ENCODE data around the gene STK24. TPM values are rescaled to one million over a fixed set of nuclear protein-coding genes. Genes with fewer than 3 reads are reported as not detected.

STK24 gene
- total and polyA plus RNA-seq, 10 of the 15 experiments (the other 5 are each of a cell fraction or from before 2014, with no cell fraction given): 7.5 to 115 (median 52.9) TPM

DNA sequence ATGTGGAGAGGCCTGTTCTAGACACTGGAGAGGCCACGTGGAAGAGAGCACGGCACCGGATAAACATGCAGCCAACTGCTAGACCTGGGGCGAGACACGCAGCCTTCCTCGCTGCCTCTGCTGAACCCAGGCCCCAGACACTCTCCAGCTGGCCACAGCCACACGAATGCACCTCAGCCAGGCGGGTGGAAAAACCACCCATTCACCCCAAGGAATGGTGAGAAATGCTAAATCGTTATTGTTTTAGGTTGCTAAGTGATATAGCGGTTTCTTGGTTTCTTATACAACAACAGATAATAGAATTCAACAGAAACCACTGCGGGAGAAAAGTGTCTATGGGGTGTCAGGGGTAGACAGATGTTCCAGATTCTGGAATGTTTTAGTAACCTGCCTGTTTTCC lies 52.5 kb downstream of the STK24 start:
- SMC1A ChIA-PET (ENCODE audit: uncharacterized antibody, unreplicated experiment): interaction anchor here (0.6 to 1.6 kb wide), 5 partner anchors 9 to 129 kb away, joined by 3 to 9 read pairs (median 4); no protein-coding TSS in a partner anchor
- no peaks in the 10 kb centered on the region for H3K9me3 ChIP-seq (replicated peaks; ENCODE audit: control insufficient read depth, insufficient read depth, low read length)
- H4K20me1 ChIP-seq (ENCODE audit: control insufficient read depth, insufficient read depth): peaks cover 15% of the 10 kb centered on the region; the same call in 1 of the 2 replicates
- peaks cover 98% of the 10 kb centered on the region for H3K79me2 ChIP-seq (ENCODE audit: control insufficient read depth, insufficient read depth, low read length)
- BruUV-seq (replicated peaks): no TSS peak
- WGBS (ENCODE audit: insufficient coverage, insufficient replicate concordance, low lambda C conversion rate, missing lambda C conversion rate): 90% methylated on average over 11 of the region's 11 CpGs
- H3K4me2 ChIP-seq (ENCODE audit: control insufficient read depth, insufficient read depth): peak overlapping the region; percentile 76
- H3K4me3 ChIP-seq: peak overlapping the region; percentile 1; the same call in 1 of the 2 replicates
- H2AFZ ChIP-seq (ENCODE audit: control insufficient read depth, low read depth, low read length): no peak overlapping the region
- CTCF ChIA-PET: interaction anchor here (1.2 kb wide), 1 partner anchor 9 kb away, joined by 3 read pairs; no protein-coding TSS in a partner anchor
- RAD21 ChIA-PET (ENCODE audit: unreplicated experiment): interaction anchor here (1.3 to 1.6 kb wide), 2 partner anchors 9 to 20 kb away, joined by 4 to 9 read pairs; no protein-coding TSS in a partner anchor
- peaks cover 75% of the 10 kb centered on the region for H3K4me1 ChIP-seq (ENCODE audit: control insufficient read depth, insufficient read depth, low read length)
- FAIRE-seq: no peak
- peak overlapping the region; percentile 62 for H3K27ac ChIP-seq (ENCODE audit: control insufficient read depth, insufficient read depth)
- POLR2A ChIA-PET: interaction anchor here (2.1 kb wide), 1 partner anchor 17 kb away, joined by 6 read pairs; no protein-coding TSS in a partner anchor
- H3K9ac ChIP-seq (ENCODE audit: control insufficient read depth, insufficient read depth, low read length): no peak overlapping the region
- peak; percentile 22 for ATAC-seq
- no peak for DNase-seq (ENCODE audit: low read depth, low spot score)
- H3K27me3 ChIP-seq (replicated peaks in 1 of 2; ENCODE audit: control insufficient read depth in 2 of 2, insufficient read depth in 2 of 2, low read length in 1 of 2): no peaks in the 10 kb centered on the region
- intact Hi-C loops (cut with micrococcal nuclease; ENCODE audit: unreplicated experiment) (no loop called here), in situ Hi-C loops (cut with MboI) (no loop called here)
- H3K36me3 ChIP-seq (ENCODE audit: control insufficient read depth in 2 of 2, insufficient read depth in 2 of 2, low read length in 1 of 2): no peaks in the 10 kb centered on the region; a peak in 1 of 4 replicates
- TF ChIP-seq EP300 (IDR thresholded peaks at IDR 0.05; ENCODE audit: borderline replicate concordance in 1 of 2, control insufficient read depth in 1 of 2, low read depth in 2 of 2, low read length in 2 of 2) (peak in 1 of 2 experiments; percentile 27; a peak in 2 of 4 replicates), JUNB (IDR thresholded peaks at IDR 0.05) (no peak), BACH1 (IDR thresholded peaks at IDR 0.05; ENCODE audit: borderline replicate concordance) (no peak), PAX8 (IDR thresholded peaks at IDR 0.05) (no peak), IKZF1 (conservative IDR thresholded peaks at IDR 0.05) (peak; percentile 49; the same call in 1 of the 2 replicates), GABPA (IDR thresholded peaks at IDR 0.05; ENCODE audit: low read depth) (no peak), WRNIP1 (IDR thresholded peaks at IDR 0.05; ENCODE audit: borderline replicate concordance, low read depth, low read length) (no peak)
- TF ChIP-seq, protein P1, sequence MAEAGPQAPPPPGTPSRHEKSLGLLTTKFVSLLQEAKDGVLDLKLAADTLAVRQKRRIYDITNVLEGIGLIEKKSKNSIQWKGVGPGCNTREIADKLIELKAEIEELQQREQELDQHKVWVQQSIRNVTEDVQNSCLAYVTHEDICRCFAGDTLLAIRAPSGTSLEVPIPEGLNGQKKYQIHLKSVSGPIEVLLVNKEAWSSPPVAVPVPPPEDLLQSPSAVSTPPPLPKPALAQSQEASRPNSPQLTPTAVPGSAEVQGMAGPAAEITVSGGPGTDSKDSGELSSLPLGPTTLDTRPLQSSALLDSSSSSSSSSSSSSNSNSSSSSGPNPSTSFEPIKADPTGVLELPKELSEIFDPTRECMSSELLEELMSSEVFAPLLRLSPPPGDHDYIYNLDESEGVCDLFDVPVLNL (IDR thresholded peaks at IDR 0.05; ENCODE audit: low read depth, low read length): no peak
- TF ChIP-seq, protein P2, sequence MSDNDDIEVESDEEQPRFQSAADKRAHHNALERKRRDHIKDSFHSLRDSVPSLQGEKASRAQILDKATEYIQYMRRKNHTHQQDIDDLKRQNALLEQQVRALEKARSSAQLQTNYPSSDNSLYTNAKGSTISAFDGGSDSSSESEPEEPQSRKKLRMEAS (IDR thresholded peaks at IDR 0.05; ENCODE audit: low read depth, low read length): no peak
- TF ChIP-seq, protein P3, sequence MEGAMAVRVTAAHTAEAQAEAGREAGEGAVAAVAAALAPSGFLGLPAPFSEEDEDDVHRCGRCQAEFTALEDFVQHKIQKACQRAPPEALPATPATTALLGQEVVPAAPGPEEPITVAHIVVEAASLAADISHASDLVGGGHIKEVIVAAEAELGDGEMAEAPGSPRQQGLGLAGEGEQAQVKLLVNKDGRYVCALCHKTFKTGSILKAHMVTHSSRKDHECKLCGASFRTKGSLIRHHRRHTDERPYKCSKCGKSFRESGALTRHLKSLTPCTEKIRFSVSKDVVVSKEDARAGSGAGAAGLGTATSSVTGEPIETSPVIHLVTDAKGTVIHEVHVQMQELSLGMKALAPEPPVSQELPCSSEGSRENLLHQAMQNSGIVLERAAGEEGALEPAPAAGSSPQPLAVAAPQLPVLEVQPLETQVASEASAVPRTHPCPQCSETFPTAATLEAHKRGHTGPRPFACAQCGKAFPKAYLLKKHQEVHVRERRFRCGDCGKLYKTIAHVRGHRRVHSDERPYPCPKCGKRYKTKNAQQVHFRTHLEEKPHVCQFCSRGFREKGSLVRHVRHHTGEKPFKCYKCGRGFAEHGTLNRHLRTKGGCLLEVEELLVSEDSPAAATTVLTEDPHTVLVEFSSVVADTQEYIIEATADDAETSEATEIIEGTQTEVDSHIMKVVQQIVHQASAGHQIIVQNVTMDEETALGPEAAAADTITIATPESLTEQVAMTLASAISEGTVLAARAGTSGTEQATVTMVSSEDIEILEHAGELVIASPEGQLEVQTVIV (IDR thresholded peaks at IDR 0.05; ENCODE audit: borderline replicate concordance, partially characterized antibody): no peak
- TF ChIP-seq, protein P4, sequence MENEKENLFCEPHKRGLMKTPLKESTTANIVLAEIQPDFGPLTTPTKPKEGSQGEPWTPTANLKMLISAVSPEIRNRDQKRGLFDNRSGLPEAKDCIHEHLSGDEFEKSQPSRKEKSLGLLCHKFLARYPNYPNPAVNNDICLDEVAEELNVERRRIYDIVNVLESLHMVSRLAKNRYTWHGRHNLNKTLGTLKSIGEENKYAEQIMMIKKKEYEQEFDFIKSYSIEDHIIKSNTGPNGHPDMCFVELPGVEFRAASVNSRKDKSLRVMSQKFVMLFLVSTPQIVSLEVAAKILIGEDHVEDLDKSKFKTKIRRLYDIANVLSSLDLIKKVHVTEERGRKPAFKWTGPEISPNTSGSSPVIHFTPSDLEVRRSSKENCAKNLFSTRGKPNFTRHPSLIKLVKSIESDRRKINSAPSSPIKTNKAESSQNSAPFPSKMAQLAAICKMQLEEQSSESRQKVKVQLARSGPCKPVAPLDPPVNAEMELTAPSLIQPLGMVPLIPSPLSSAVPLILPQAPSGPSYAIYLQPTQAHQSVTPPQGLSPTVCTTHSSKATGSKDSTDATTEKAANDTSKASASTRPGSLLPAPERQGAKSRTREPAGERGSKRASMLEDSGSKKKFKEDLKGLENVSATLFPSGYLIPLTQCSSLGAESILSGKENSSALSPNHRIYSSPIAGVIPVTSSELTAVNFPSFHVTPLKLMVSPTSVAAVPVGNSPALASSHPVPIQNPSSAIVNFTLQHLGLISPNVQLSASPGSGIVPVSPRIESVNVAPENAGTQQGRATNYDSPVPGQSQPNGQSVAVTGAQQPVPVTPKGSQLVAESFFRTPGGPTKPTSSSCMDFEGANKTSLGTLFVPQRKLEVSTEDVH (IDR thresholded peaks at IDR 0.05; ENCODE audit: low read depth, partially characterized antibody): no peak
- TF ChIP-seq, protein P5, sequence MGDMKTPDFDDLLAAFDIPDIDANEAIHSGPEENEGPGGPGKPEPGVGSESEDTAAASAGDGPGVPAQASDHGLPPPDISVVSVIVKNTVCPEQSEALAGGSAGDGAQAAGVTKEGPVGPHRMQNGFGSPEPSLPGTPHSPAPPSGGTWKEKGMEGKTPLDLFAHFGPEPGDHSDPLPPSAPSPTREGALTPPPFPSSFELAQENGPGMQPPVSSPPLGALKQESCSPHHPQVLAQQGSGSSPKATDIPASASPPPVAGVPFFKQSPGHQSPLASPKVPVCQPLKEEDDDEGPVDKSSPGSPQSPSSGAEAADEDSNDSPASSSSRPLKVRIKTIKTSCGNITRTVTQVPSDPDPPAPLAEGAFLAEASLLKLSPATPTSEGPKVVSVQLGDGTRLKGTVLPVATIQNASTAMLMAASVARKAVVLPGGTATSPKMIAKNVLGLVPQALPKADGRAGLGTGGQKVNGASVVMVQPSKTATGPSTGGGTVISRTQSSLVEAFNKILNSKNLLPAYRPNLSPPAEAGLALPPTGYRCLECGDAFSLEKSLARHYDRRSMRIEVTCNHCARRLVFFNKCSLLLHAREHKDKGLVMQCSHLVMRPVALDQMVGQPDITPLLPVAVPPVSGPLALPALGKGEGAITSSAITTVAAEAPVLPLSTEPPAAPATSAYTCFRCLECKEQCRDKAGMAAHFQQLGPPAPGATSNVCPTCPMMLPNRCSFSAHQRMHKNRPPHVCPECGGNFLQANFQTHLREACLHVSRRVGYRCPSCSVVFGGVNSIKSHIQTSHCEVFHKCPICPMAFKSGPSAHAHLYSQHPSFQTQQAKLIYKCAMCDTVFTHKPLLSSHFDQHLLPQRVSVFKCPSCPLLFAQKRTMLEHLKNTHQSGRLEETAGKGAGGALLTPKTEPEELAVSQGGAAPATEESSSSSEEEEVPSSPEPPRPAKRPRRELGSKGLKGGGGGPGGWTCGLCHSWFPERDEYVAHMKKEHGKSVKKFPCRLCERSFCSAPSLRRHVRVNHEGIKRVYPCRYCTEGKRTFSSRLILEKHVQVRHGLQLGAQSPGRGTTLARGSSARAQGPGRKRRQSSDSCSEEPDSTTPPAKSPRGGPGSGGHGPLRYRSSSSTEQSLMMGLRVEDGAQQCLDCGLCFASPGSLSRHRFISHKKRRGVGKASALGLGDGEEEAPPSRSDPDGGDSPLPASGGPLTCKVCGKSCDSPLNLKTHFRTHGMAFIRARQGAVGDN (IDR thresholded peaks at IDR 0.05): no peak
